SU-DHL-6 (cell line): ENCODE measurements around the gene LONRF3.

ENCODE experiments used
- H2AFZ ChIP-seq: fragments of 200-600 bp; sonication (generic); 2 replicates; pipeline ENCODE4 v1.6.1; 2014; ENCODE audit warnings: low read depth, mild to moderate bottlenecking, moderate library complexity, mixed read lengths, antibody characterized with exemption, low read length; ENCODE audit not compliant: severe bottlenecking
- H3F3A ChIP-seq: fragments of 200-600 bp; shearing (Covaris generic); 2 replicates; pipeline ENCODE4 v1.6.0; 2016; ENCODE audit warnings: antibody characterized with exemption, mild to moderate bottlenecking; ENCODE audit not compliant: insufficient read depth
- H3K27ac ChIP-seq: fragments of 200-600 bp; sonication (generic); 2 replicates; pipeline ENCODE4 v1.5.1; 2016; ENCODE audit warnings: low read depth, mild to moderate bottlenecking, low read length, moderate library complexity, mixed read lengths
- H3K27me3 ChIP-seq: fragments of 200-600 bp; sonication (generic), shearing (Covaris generic); 2 replicates; pipeline ENCODE4 v1.6.0; 2014; ENCODE audit warnings: mild to moderate bottlenecking, low read length
- H3K36me3 ChIP-seq: fragments of 200-600 bp; sonication (generic); 2 replicates; pipeline ENCODE4 v1.6.1; 2014; ENCODE audit warnings: mild to moderate bottlenecking, low read length, mixed read lengths
- H3K4me2 ChIP-seq: fragments of 300-600, 200-600 bp; shearing (Covaris generic), sonication (generic); 2 replicates; pipeline ENCODE4 v1.6.0; 2014; ENCODE audit warnings: low read length, low read depth, mild to moderate bottlenecking; ENCODE audit not compliant: poor library complexity, severe bottlenecking
- H3K4me3 ChIP-seq: fragments of 200-600 bp; sonication (generic); 2 replicates; pipeline ENCODE4 v1.5.1; 2014; ENCODE audit warnings: antibody characterized with exemption, low read length, mild to moderate bottlenecking, mixed read lengths; ENCODE audit not compliant: insufficient read depth, poor library complexity, severe bottlenecking
- H3K79me2 ChIP-seq: fragments of 200-600 bp; sonication (generic); 2 replicates; pipeline ENCODE4 v1.6.1; 2014; ENCODE audit warnings: mild to moderate bottlenecking, low read length, moderate library complexity; ENCODE audit not compliant: insufficient read depth
- H3K9ac ChIP-seq: fragments of 200-600 bp; sonication (generic); 2 replicates; pipeline ENCODE4 v1.7.0; 2014; ENCODE audit warnings: mild to moderate bottlenecking, low read length
- H3K9me2 ChIP-seq: fragments of 200-600 bp; sonication (generic); replicated peaks from 2 replicates; pipeline ENCODE4 v1.6.1; 2014; ENCODE audit warnings: low read length; ENCODE audit not compliant: insufficient read depth
- H3K9me3 ChIP-seq: fragments of 200-600 bp; sonication (generic); 2 replicates; pipeline ENCODE4 v1.6.1; 2014; ENCODE audit warnings: low read length, mixed read lengths; ENCODE audit not compliant: insufficient read depth
- H4K20me1 ChIP-seq: fragments of 200-600 bp; sonication (generic); 2 replicates; pipeline ENCODE4 v1.6.1; 2014; ENCODE audit warnings: low read depth, mild to moderate bottlenecking, antibody characterized with exemption, low read length, moderate library complexity, mixed read lengths
- EZH2phosphoT487 ChIP-seq: fragments of 200-600 bp; sonication (generic), shearing (Covaris generic); conservative IDR thresholded peaks from 2 replicates; pipeline ENCODE4 v1.6.1; 2018; ENCODE audit warnings: mild to moderate bottlenecking, antibody characterized with exemption, low read length, moderate library complexity, mixed read lengths
- TF ChIP-seq, protein P1 (sequence below): fragments of 200-600 bp; sonication (generic); IDR thresholded peaks from one replicate; pipeline ENCODE4 v1.5.1; 2017; ENCODE audit warnings: antibody characterized with exemption, mild to moderate bottlenecking, low read length, moderate library complexity; ENCODE audit not compliant: insufficient read depth, poor library complexity, severe bottlenecking

Gene LONRF3

DNA sequence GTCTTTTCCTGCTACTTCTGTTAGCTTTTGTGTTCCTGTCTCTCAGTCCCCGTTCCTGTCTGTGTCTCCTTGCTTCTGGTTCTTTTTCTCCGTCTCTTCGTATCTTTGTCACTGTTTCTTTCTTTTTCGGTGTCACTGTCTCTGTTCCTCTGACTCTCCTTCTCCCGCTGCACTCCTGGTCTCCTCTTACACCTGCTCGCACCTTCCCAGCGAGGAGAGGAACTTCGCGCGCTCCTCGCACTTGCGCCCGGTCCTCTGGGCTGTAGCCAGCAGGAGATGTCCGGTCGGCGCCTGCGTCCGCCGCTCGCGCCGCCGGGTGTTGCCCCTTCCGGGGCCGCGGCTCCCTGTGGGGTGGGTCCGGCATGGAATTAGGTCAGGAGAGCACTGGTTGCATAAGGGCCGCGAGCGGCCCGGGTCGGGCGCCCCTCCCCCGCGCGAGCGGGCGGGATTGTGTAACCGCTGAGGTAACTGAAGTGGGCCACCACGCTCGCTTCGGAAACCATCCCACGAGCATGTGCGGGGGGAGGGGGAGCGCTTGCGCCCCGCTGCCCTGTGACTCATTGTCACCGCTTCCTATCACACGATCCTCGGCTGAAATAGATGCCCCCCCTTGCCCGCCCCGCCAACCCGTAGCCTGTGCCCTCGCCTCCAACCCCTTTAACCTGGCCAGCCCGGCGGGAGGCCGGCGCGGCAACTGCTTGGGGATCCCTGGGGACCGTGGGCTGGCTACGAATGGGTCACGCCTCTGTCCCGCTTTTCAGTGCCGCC is 1.6 kb downstream of the LONRF3 start:
- H3K27ac ChIP-seq: no peak overlapping the region
- H3K9me3 ChIP-seq: no peaks in the 10 kb centered on the region
- H3K9me2 ChIP-seq: no peaks in the 10 kb centered on the region
- peak overlapping the region; percentile 7 for H2AFZ ChIP-seq
- no peaks in the 10 kb centered on the region for H3K27me3 ChIP-seq
- H3K4me2 ChIP-seq: peak overlapping the region; percentile 7
- H3K36me3 ChIP-seq: no peaks in the 10 kb centered on the region
- H3K9ac ChIP-seq: no peak overlapping the region
- no peaks in the 10 kb centered on the region for H3F3A ChIP-seq
- H3K4me3 ChIP-seq: no peak overlapping the region
- TF ChIP-seq, protein P1, sequence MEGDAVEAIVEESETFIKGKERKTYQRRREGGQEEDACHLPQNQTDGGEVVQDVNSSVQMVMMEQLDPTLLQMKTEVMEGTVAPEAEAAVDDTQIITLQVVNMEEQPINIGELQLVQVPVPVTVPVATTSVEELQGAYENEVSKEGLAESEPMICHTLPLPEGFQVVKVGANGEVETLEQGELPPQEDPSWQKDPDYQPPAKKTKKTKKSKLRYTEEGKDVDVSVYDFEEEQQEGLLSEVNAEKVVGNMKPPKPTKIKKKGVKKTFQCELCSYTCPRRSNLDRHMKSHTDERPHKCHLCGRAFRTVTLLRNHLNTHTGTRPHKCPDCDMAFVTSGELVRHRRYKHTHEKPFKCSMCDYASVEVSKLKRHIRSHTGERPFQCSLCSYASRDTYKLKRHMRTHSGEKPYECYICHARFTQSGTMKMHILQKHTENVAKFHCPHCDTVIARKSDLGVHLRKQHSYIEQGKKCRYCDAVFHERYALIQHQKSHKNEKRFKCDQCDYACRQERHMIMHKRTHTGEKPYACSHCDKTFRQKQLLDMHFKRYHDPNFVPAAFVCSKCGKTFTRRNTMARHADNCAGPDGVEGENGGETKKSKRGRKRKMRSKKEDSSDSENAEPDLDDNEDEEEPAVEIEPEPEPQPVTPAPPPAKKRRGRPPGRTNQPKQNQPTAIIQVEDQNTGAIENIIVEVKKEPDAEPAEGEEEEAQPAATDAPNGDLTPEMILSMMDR: no peak
- TF ChIP-seq EZH2phosphoT487: no peak
- no peaks in the 10 kb centered on the region for H3K79me2 ChIP-seq
- H4K20me1 ChIP-seq: no peaks in the 10 kb centered on the region

DNA sequence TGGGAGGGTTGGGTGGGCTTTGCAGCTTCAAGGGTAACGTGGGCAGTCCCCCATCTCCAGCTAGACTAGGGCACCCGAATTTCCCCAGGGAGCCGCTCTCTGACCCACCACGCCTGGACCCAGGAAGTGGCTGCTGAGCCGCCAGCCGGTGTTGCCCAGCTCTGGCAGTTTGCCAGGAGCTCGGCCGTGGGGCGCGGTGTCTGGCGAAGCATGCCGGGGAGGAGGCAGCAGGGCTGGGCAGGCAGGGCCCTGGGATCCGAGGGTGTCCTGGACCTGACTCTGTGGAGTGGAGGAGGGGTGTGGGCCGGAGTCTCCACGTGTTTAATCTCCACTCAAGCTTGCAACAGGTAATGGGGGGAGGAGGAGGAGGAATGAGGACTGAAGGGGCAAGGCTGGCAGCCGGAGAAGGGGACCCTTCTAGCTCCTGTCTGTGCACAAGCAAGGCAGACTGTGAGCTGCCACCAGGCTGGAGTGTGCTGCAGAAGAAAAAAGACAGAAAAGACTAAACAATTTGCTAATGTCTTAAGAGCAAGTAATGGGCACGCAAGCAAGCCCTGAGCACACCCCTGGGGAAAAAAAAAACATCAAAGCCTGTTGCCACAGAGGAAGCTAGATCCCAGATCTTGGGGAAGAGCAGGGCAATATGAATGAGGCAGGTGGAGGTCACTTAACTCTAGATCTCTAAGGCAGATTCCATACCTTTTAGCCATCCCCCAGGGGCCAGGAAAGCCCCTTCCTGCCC is 2.4 kb downstream of the LONRF3 start:
- peak overlapping the region; percentile 7 for H3K4me2 ChIP-seq
- no peak for TF ChIP-seq EZH2phosphoT487
- TF ChIP-seq, protein P1: no peak
- H2AFZ ChIP-seq: no peak overlapping the region
- no peak overlapping the region for H3K9ac ChIP-seq
- no peaks in the 10 kb centered on the region for H3K36me3 ChIP-seq
- H4K20me1 ChIP-seq: no peaks in the 10 kb centered on the region
- H3K9me2 ChIP-seq: no peaks in the 10 kb centered on the region
- no peaks in the 10 kb centered on the region for H3K9me3 ChIP-seq
- no peaks in the 10 kb centered on the region for H3F3A ChIP-seq
- no peak overlapping the region for H3K27ac ChIP-seq
- no peaks in the 10 kb centered on the region for H3K27me3 ChIP-seq
- no peak overlapping the region for H3K4me3 ChIP-seq
- H3K79me2 ChIP-seq: no peaks in the 10 kb centered on the region

DNA sequence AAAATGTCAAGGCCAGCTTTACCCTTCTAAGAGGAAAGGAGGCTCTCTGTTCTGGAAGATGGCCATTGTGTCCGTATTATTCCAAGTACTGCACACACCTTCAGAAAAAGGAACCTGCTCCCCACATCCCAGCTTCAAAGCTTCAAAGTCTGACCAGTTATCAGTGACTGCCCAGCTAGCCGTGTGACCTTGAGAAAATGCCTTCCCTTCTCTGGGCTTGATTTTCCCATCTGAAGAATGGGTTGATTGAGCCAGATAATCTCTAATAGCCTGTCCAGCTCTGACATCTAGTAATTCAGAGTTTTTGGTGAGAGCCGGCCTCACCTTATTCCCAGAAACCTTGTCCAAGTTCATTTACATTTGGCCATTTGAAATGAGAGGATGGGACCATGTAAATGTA is 3.0 kb downstream of the LONRF3 start:
- H3K4me2 ChIP-seq: no peak overlapping the region
- H3K9me3 ChIP-seq: no peaks in the 10 kb centered on the region
- H3K9ac ChIP-seq: no peak overlapping the region
- no peak overlapping the region for H2AFZ ChIP-seq
- H3K27ac ChIP-seq: no peak overlapping the region
- H3K27me3 ChIP-seq: no peaks in the 10 kb centered on the region
- no peak overlapping the region for H3K4me3 ChIP-seq
- H3K36me3 ChIP-seq: no peaks in the 10 kb centered on the region
- TF ChIP-seq, protein P1: no peak
- TF ChIP-seq EZH2phosphoT487: no peak
- H3K9me2 ChIP-seq: no peaks in the 10 kb centered on the region
- no peaks in the 10 kb centered on the region for H3F3A ChIP-seq
- H3K79me2 ChIP-seq: no peaks in the 10 kb centered on the region
- H4K20me1 ChIP-seq: no peaks in the 10 kb centered on the region
